Esophagus (tissue), 2 donors: ENCODE results near the gene FYN. TPM values are rescaled to one million over a fixed set of nuclear protein-coding genes. Genes with fewer than 3 reads are reported as not detected.

Experiments
- H3K27ac ChIP-seq, 2 donors: one replicate each; pipeline ENCODE4 v1.5.1; 2013; ENCODE audit warnings: low read depth in 2 of 2, mild to moderate bottlenecking in 2 of 2, inconsistent platforms in 1 of 2, low read length in 1 of 2, moderate library complexity in 1 of 2
- H3K27me3 ChIP-seq, 2 donors: one replicate each; pipeline ENCODE4 v1.6.1; 2013; ENCODE audit warnings: low read length in 2 of 2, control low read depth in 1 of 2, mild to moderate bottlenecking in 1 of 2; ENCODE audit not compliant: insufficient read depth in 2 of 2, control insufficient read depth in 1 of 2
- H3K36me3 ChIP-seq, 2 donors: one replicate each; pipeline ENCODE4 v1.6.1; 2013; ENCODE audit warnings: low read length in 1 of 2; ENCODE audit not compliant: control insufficient read depth in 2 of 2, insufficient read depth in 2 of 2
- H3K4me1 ChIP-seq, 2 donors: one replicate each; pipeline ENCODE4 v1.6.1; 2013; ENCODE audit warnings: low read length in 1 of 2; ENCODE audit not compliant: control insufficient read depth in 2 of 2, insufficient read depth in 2 of 2
- H3K4me3 ChIP-seq, 2 donors: one replicate each; pipeline ENCODE4 v1.5.1; 2013; ENCODE audit warnings: low read length in 2 of 2, mild to moderate bottlenecking in 2 of 2, low read depth in 1 of 2, moderate library complexity in 1 of 2
- H3K9me3 ChIP-seq, 2 donors: one replicate each; pipeline ENCODE4 v1.6.1; 2013; ENCODE audit warnings: mild to moderate bottlenecking in 2 of 2, low read depth in 1 of 2, low read length in 1 of 2, moderate library complexity in 1 of 2; ENCODE audit not compliant: control insufficient read depth in 2 of 2, insufficient read depth in 1 of 2
- WGBS, 2 donors: extraction: QIAGEN DNeasy Blood & Tissue Kit; methylation state at CpG; one replicate each; pipeline ENCODE4 v1.1.7; 2013; 5-methylcytosine and 5-hydroxymethylcytosine counted together
- polyA plus RNA-seq, 2 donors: library from polyadenylated mRNA; stranded (reverse); fragments of 200-250 nt; gene quantifications; one replicate each; pipeline ENCODE4 v1.2.3, GENCODE V29; 2013
- donor health status: healthy with polysubstance abuse.
- donor health status: Bipolar disorder and iron deficiency.

FYN gene
- polyA plus RNA-seq, 2 donors = 6.7 to 8.4 TPM

DNA sequence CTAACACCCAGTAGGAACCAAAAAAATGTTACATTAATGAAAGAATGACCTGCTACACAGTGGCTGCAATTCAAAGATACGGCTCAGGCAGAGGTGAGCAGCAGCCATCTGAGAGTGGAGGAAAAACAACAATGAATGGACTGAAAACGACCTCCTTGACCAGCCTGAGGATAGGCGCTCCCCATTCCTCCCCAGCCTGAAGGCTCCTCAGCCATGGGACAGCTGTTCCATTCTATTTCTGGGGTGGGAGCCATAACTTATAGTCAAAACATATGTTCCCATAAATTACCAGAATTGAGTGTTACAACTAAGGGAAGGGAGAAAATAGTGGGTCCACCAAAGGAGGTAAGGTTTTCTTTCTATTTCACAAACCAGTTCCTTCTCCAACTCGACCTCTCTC lies 27.2 kb downstream of the FYN start:
- Histone ChIP-seq H3K4me3 (no peak overlapping the region), H3K9me3 (no peaks in the 10 kb centered on the region), H3K27me3 (no peaks in the 10 kb centered on the region), H3K36me3 (no peaks in the 10 kb centered on the region), H3K4me1 (peaks cover 4 to 7% of the 10 kb centered on the region in 2 donors), H3K27ac (no peak overlapping the region)
- 67 to 75% methylated on average over 4 of the region's 4 CpGs for WGBS, 2 donors

DNA sequence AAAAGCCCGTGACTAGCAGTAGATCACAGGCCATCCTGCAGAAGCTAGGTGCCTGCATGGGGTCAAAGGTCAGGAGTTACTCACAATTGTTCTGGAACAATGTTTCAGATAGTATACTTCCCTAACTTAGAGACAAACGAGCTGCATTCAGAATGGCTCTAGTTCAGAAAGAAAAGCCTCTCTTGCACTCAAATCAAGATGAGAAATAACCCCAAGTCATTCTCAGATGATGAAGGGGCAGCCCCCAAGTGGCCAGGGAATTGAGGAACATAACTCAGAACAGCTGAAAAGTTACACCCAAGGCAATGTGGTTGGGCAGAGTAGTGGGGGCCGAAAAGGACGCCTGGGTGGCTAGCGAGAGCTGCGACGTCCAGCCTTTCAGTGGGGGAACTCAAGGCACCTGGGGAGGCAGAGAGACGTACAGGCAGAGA lies 27.8 kb downstream of the FYN start:
- WGBS, 2 donors = 73 to 77% methylated on average over 8 of the region's 8 CpGs
- peaks cover 4 to 6% of the 10 kb centered on the region in 2 donors for H3K4me1 ChIP-seq
- no peak overlapping the region for H3K4me3 ChIP-seq
- no peaks in the 10 kb centered on the region for H3K36me3 ChIP-seq
- H3K9me3 ChIP-seq = no peaks in the 10 kb centered on the region
- H3K27me3 ChIP-seq = no peaks in the 10 kb centered on the region
- no peak overlapping the region for H3K27ac ChIP-seq

DNA sequence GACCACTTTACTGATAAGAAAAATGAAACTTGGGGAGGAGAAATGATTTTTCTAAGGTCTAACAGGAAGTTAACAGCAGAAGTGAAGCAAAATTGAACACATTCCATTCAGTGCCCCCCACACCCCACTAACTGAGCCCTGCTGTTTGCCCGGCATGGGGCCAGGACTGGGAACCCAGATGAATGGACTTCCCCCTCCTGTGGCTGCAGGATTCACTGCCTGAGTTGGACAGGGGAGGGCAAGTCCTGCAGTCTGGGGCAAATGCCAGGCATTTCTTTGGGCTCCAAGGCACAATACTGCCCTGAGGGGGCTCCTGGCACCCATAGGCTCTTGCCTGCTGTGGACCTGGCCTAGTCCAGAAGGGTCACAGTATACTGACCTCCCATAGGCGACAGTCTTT lies 28.3 kb downstream of the FYN start:
- H3K4me3 ChIP-seq = no peak overlapping the region
- H3K9me3 ChIP-seq = no peaks in the 10 kb centered on the region
- peak overlapping the region in 1 of 2 donors; percentile 42 for H3K27ac ChIP-seq
- H3K4me1 ChIP-seq = peaks cover 4 to 5% of the 10 kb centered on the region in 2 donors
- 62 to 69% methylated on average over 2 of the region's 2 CpGs for WGBS, 2 donors
- H3K36me3 ChIP-seq = no peaks in the 10 kb centered on the region
- no peaks in the 10 kb centered on the region for H3K27me3 ChIP-seq

GRCh38 chr6:111844376-111844775 lies 28.9 kb downstream of the FYN start:
- Histone ChIP-seq H3K36me3 (no peaks in the 10 kb centered on the region), H3K9me3 (no peaks in the 10 kb centered on the region), H3K27me3 (no peaks in the 10 kb centered on the region), H3K27ac (no peak overlapping the region), H3K4me1 (peaks cover 4 to 5% of the 10 kb centered on the region in 2 donors), H3K4me3 (no peak overlapping the region)
- WGBS, 2 donors = 64 to 69% methylated on average over 4 of the region's 4 CpGs

DNA sequence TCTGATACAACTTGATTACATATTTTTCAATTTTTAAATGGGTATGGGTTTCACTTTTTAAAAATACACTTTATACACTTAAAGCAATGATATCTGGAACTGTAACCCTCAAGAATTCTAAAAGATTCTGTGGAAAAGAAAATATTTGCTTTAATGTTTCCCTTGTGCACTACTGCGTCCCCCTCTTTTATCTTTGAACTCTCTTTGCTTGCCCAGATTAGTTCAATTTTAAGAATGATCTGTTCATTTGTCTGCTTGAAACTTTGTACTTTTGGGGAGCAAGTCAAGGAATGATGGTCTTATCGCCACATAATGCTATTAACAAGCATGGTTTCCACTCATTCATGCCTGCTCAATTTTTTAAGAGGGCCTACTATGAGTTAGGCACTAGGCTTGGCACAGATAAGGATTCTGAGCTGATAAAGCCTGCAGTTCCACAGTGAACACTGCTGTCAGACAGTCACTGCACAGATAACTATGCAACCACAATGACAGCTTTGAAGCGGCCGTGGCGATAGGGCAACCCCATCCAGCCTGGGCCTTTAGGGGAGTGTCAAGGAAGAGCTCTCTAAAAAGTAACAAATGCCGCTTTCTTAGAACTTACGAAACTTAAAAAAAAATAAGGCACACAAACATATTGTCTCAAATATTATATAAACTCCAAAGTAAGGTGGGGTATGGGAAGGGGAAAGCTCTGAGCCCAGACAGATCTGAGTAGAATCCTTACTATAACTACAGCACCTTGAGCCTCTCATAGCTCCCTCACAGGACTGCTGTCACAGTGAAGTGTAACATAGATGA lies 29.7 kb downstream of the FYN start:
- H3K27ac ChIP-seq = peak overlapping the region in 1 of 2 donors; percentile 14
- H3K9me3 ChIP-seq = no peaks in the 10 kb centered on the region
- H3K36me3 ChIP-seq = no peaks in the 10 kb centered on the region
- 78 to 79% methylated on average over 7 of the region's 7 CpGs for WGBS, 2 donors
- H3K4me1 ChIP-seq = peaks cover 4 to 5% of the 10 kb centered on the region in 2 donors
- no peaks in the 10 kb centered on the region for H3K27me3 ChIP-seq
- no peak overlapping the region for H3K4me3 ChIP-seq

GRCh38 chr6:111842891-111843290 lies 30.4 kb downstream of the FYN start:
- WGBS, 2 donors = 56 to 68% methylated on average over 4 of the region's 4 CpGs
- Histone ChIP-seq H3K4me3 (no peak overlapping the region), H3K36me3 (no peaks in the 10 kb centered on the region), H3K27ac (no peak overlapping the region), H3K9me3 (no peaks in the 10 kb centered on the region), H3K4me1 (peaks cover 4 to 5% of the 10 kb centered on the region in 2 donors), H3K27me3 (no peaks in the 10 kb centered on the region)

- peaks cover 4 to 5% of the 10 kb centered on the region in 2 donors for H3K4me1 ChIP-seq
- no peaks in the 10 kb centered on the region for H3K9me3 ChIP-seq
- H3K27ac ChIP-seq = peak overlapping the region in 1 of 2 donors; percentile 36
- H3K36me3 ChIP-seq = no peaks in the 10 kb centered on the region
- no peaks in the 10 kb centered on the region for H3K27me3 ChIP-seq
- H3K4me3 ChIP-seq = no peak overlapping the region
- 79 to 86% methylated on average over 9 of the region's 9 CpGs for WGBS, 2 donors
Measured at GRCh38 chr6:111842271-111842822, 30.9 kb downstream of the FYN start.

DNA sequence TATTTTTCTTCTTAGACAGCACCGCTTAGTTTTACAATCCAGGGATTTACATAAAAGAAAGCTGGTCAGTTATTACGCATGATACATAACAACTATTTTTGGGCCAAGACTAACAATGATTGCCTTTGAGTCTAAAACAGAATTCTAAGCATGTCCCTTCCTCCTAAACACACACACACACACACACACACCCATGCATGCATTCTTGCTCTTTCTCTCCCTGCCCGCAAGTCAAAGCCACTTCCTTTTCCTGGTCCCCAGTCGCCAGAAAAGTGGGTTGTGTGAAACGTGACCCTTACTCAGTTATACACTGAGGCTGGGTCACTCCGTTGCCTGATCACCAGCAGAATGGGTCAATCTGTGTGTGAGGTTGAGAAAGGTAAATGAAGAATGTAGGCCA lies 31.4 kb downstream of the FYN start:
- Histone ChIP-seq H3K36me3 (no peaks in the 10 kb centered on the region), H3K4me3 (no peak overlapping the region), H3K4me1 (peaks cover 2 to 4% of the 10 kb centered on the region in 2 donors), H3K27me3 (no peaks in the 10 kb centered on the region), H3K9me3 (no peaks in the 10 kb centered on the region), H3K27ac (peak overlapping the region in 1 of 2 donors; percentile 36)
- 45 to 54% methylated on average over 6 of the region's 6 CpGs for WGBS, 2 donors

DNA sequence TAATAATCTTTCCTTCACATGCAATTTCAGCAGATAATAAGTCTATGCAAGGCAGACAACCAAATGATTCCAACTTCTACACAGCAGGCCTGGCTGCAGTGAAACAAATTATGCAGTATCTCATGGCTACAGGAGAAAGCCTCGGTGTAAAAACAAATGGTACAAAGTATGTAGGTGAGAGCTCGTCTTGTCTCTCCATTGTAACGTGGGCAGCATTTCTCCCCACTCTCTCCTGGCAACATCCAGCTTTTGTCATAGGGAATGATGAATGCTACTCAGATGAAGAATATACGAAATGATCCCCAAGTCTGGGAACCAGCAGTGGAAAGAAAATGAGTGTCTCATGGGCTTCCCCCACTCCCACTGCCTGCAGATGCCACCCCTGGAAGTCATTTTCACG lies 32.4 kb downstream of the FYN start:
- peaks cover 2 to 4% of the 10 kb centered on the region in 2 donors for H3K4me1 ChIP-seq

More for the DNA sequence above, 32.4 kb downstream of the FYN start:
- WGBS, 2 donors = 81 to 82% methylated on average over 5 of the region's 5 CpGs
- no peaks in the 10 kb centered on the region for H3K27me3 ChIP-seq
- H3K36me3 ChIP-seq = no peaks in the 10 kb centered on the region
- no peak overlapping the region for H3K27ac ChIP-seq
- no peaks in the 10 kb centered on the region for H3K9me3 ChIP-seq
- no peak overlapping the region for H3K4me3 ChIP-seq
